Suppressor macrophage treated with lipopolysaccharide for 4 hours (primary cell): ENCODE results near the gene VSIR.

Experiments used
- DNase-seq: peaks from one replicate; pipeline ENCODE4 v3.0.0-alpha.2; 2020

The VSIR gene

GRCh38 chr10:71806704-71807556, 33.6 kb upstream of the VSIR start:
- DNase-seq = peak; percentile 1

GRCh38 chr10:71805776-71806703, 32.7 kb upstream of the VSIR start:
- peak; percentile 81 for DNase-seq

- peak; percentile 58 for DNase-seq
Measured at GRCh38 chr10:71804077-71804476, 30.8 kb upstream of the VSIR start.

GRCh38 chr10:71802715-71803488, 29.6 kb upstream of the VSIR start:
- DNase-seq = no peak

GRCh38 chr10:71802235-71802634, 28.9 kb upstream of the VSIR start:
- DNase-seq = no peak

- peak; percentile 72 for DNase-seq
Measured at GRCh38 chr10:71801361-71801760, 28.0 kb upstream of the VSIR start.

GRCh38 chr10:71799608-71800453, 26.5 kb upstream of the VSIR start:
- peak; percentile 37 for DNase-seq

- no peak for DNase-seq
Measured at GRCh38 chr10:71799112-71799511, 25.8 kb upstream of the VSIR start.

GRCh38 chr10:71798308-71798624, 24.9 kb upstream of the VSIR start:
- no peak for DNase-seq

GRCh38 chr10:71797533-71798307, 24.4 kb upstream of the VSIR start:
- peak; percentile 71 for DNase-seq

- DNase-seq = peak; percentile 12
Measured at GRCh38 chr10:71796749-71797405, 23.6 kb upstream of the VSIR start.

GRCh38 chr10:71795248-71795647, 21.9 kb upstream of the VSIR start:
- DNase-seq = peak; percentile 31

- no peak for DNase-seq
Measured at GRCh38 chr10:71790749-71791440, 17.6 kb upstream of the VSIR start.

GRCh38 chr10:71789871-71790270, 16.6 kb upstream of the VSIR start:
- DNase-seq = no peak

- DNase-seq = no peak
Measured at GRCh38 chr10:71788954-71789353, 15.6 kb upstream of the VSIR start.

GRCh38 chr10:71784679-71785272, 11.5 kb upstream of the VSIR start:
- DNase-seq = no peak

GRCh38 chr10:71783917-71784678, 10.8 kb upstream of the VSIR start:
- DNase-seq = no peak

- DNase-seq = no peak
Measured at GRCh38 chr10:71782917-71783490, 9.7 kb upstream of the VSIR start.
